ENCODE results near the gene PTPRF. TPM values are rescaled to one million over a fixed set of nuclear protein-coding genes. Genes with fewer than 3 reads are reported as not detected.

The PTPRF gene
- 10 to 100 TPM in 1 of 2 donors, 1 to 10 TPM in 1; 7.4 to 27.7 TPM for total RNA-seq

GRCh38 chr1:43530483-43531106 lies at the start of gene PTPRF:
Gene PTPRF (plus strand): TSS chr1:43530883. CDS start chr1:43545076, 14,193 bp downstream.
- Histone ChIP-seq H3K27ac (peak within 1 kb of the TSS; percentile 62 to 69), H3K9me3 (no peaks in the 10 kb centered on the region), H3K36me3 (no peaks in the 10 kb centered on the region), H3K4me3 (peak within 1 kb of the TSS; percentile 76 to 77), H3K27me3 (no peaks in the 10 kb centered on the region), H3K4me1 (peaks cover 0 to 18% of the 10 kb centered on the region in 2 donors)
- no peak for DNase-seq (ENCODE audit: low spot score)
- no peak for TF ChIP-seq CTCF (IDR thresholded peaks at IDR 0.05)

GRCh38 chr1:43481491-43481890 lies 49.2 kb upstream of the PTPRF start:
- no peak for TF ChIP-seq CTCF (IDR thresholded peaks at IDR 0.05)

GRCh38 chr1:43482215-43482614 lies 48.5 kb upstream of the PTPRF start:
- H3K27me3 ChIP-seq, result no peaks in the 10 kb centered on the region
- DNase-seq (ENCODE audit: low spot score), result no peak
- no peak for TF ChIP-seq CTCF (IDR thresholded peaks at IDR 0.05)
- no peak overlapping the region for H3K27ac ChIP-seq
- H3K4me1 ChIP-seq, result no peaks in the 10 kb centered on the region
- no peak overlapping the region for H3K4me3 ChIP-seq
- no peaks in the 10 kb centered on the region for H3K36me3 ChIP-seq
- no peaks in the 10 kb centered on the region for H3K9me3 ChIP-seq

More at GRCh38 chr1:43481491-43481890, 49.2 kb upstream of the PTPRF start:
- Histone ChIP-seq H3K27ac (no peak overlapping the region), H3K27me3 (no peaks in the 10 kb centered on the region), H3K4me1 (no peaks in the 10 kb centered on the region), H3K36me3 (no peaks in the 10 kb centered on the region), H3K4me3 (no peak overlapping the region), H3K9me3 (no peaks in the 10 kb centered on the region)
- no peak for DNase-seq (ENCODE audit: low spot score)

GRCh38 chr1:43484367-43484766 lies 46.3 kb upstream of the PTPRF start:
- no peaks in the 10 kb centered on the region for H3K27me3 ChIP-seq
- H3K4me1 ChIP-seq, result no peaks in the 10 kb centered on the region
- no peak for TF ChIP-seq CTCF (IDR thresholded peaks at IDR 0.05)
- H3K4me3 ChIP-seq, result no peak overlapping the region
- peaks cover 0 to 10% of the 10 kb centered on the region in 2 donors for H3K9me3 ChIP-seq
- no peak for DNase-seq (ENCODE audit: low spot score)
- H3K36me3 ChIP-seq, result no peaks in the 10 kb centered on the region
- no peak overlapping the region for H3K27ac ChIP-seq

GRCh38 chr1:43488165-43488564 lies 42.5 kb upstream of the PTPRF start:
- Histone ChIP-seq H3K4me3 (no peak overlapping the region), H3K4me1 (no peaks in the 10 kb centered on the region), H3K36me3 (no peaks in the 10 kb centered on the region), H3K27me3 (no peaks in the 10 kb centered on the region), H3K9me3 (peaks cover 0 to 29% of the 10 kb centered on the region in 2 donors), H3K27ac (no peak overlapping the region)
- DNase-seq (ENCODE audit: low spot score), result no peak
- TF ChIP-seq CTCF (IDR thresholded peaks at IDR 0.05), result no peak

- no peak for DNase-seq (ENCODE audit: low spot score)
- no peak for TF ChIP-seq CTCF (IDR thresholded peaks at IDR 0.05)
- Histone ChIP-seq H3K36me3 (no peaks in the 10 kb centered on the region), H3K4me1 (no peaks in the 10 kb centered on the region), H3K27me3 (no peaks in the 10 kb centered on the region), H3K27ac (no peak overlapping the region), H3K4me3 (no peak overlapping the region), H3K9me3 (peaks cover 0 to 29% of the 10 kb centered on the region in 2 donors)
These were observed 39.6 kb upstream of the PTPRF start for GRCh38 chr1:43491061-43491460.
